Measurements from ENCODE around the gene AHI1.

Gene AHI1

GRCh38 chr6:135438907-135439535 lies 58.5 kb downstream of the AHI1 start:
- TF ChIP-seq EZH2 (IDR thresholded peaks at IDR 0.05; ENCODE audit: borderline replicate concordance, low read depth, low read length, severe bottlenecking) (no peak), CTCF (IDR thresholded peaks at IDR 0.05; ENCODE audit: borderline replicate concordance, extremely low read depth, low read length, poor library complexity, severe bottlenecking) (peak; percentile 86)
- peaks cover 13% of the 10 kb centered on the region for H3K4me1 ChIP-seq (ENCODE audit: insufficient read depth, low read length)
- no peak overlapping the region for H3K4me3 ChIP-seq (ENCODE audit: low read depth in 1 of 2, low read length in 2 of 2)
- no peak overlapping the region for H3K9ac ChIP-seq (ENCODE audit: low read depth, low read length)
- peak overlapping the region; percentile 0; the same call in 1 of the 2 replicates for H3K4me2 ChIP-seq (ENCODE audit: insufficient read depth, low read length)
- H3K79me2 ChIP-seq (ENCODE audit: insufficient read depth, low read length) = no peaks in the 10 kb centered on the region
- H3K9me3 ChIP-seq (ENCODE audit: insufficient read depth, low read length, severe bottlenecking) = no peaks in the 10 kb centered on the region
- DNase-seq (no peak), ATAC-seq (ENCODE audit: insufficient read depth, low read depth) (peak; percentile 91)
- H4K20me1 ChIP-seq (ENCODE audit: insufficient read depth, low read length) = no peaks in the 10 kb centered on the region
- no peak overlapping the region for H2AFZ ChIP-seq (ENCODE audit: low read depth, low read length)
- H3K27me3 ChIP-seq (ENCODE audit: insufficient read depth, low read length, poor library complexity) = no peaks in the 10 kb centered on the region
- H3K36me3 ChIP-seq (ENCODE audit: insufficient read depth, low read length) = no peaks in the 10 kb centered on the region; the same call in 1 of the 2 replicates
- no peak overlapping the region for H3K27ac ChIP-seq (ENCODE audit: low read length)

GRCh38 chr6:135434991-135435390 lies 62.5 kb downstream of the AHI1 start:
- Histone ChIP-seq H3K9me3 (ENCODE audit: insufficient read depth, low read length, severe bottlenecking) (no peaks in the 10 kb centered on the region), H3K27me3 (ENCODE audit: insufficient read depth, low read length, poor library complexity) (no peaks in the 10 kb centered on the region), H3K27ac (ENCODE audit: low read length) (no peak overlapping the region), H3K4me2 (ENCODE audit: insufficient read depth, low read length) (no peak overlapping the region), H2AFZ (ENCODE audit: low read depth, low read length) (no peak overlapping the region), H3K4me1 (ENCODE audit: insufficient read depth, low read length) (peaks cover 13% of the 10 kb centered on the region), H3K79me2 (ENCODE audit: insufficient read depth, low read length) (no peaks in the 10 kb centered on the region), H3K9ac (ENCODE audit: low read depth, low read length) (no peak overlapping the region), H3K4me3 (ENCODE audit: low read depth in 1 of 2, low read length in 2 of 2) (no peak overlapping the region), H3K36me3 (ENCODE audit: insufficient read depth, low read length) (no peaks in the 10 kb centered on the region; the same call in 1 of the 2 replicates), H4K20me1 (ENCODE audit: insufficient read depth, low read length) (no peaks in the 10 kb centered on the region)
- ATAC-seq (ENCODE audit: insufficient read depth, low read depth) (no peak), DNase-seq (no peak)
- no peak for TF ChIP-seq EZH2 (IDR thresholded peaks at IDR 0.05; ENCODE audit: borderline replicate concordance, low read depth, low read length, severe bottlenecking)
- no peak for TF ChIP-seq CTCF (IDR thresholded peaks at IDR 0.05; ENCODE audit: borderline replicate concordance, extremely low read depth, low read length, poor library complexity, severe bottlenecking)

GRCh38 chr6:135434095-135434494 lies 63.4 kb downstream of the AHI1 start:
- no peak for DNase-seq
- Histone ChIP-seq H3K27ac (ENCODE audit: low read length) (no peak overlapping the region), H3K36me3 (ENCODE audit: insufficient read depth, low read length) (no peaks in the 10 kb centered on the region; the same call in 1 of the 2 replicates), H4K20me1 (ENCODE audit: insufficient read depth, low read length) (no peaks in the 10 kb centered on the region), H3K4me2 (ENCODE audit: insufficient read depth, low read length) (no peak overlapping the region), H3K9me3 (ENCODE audit: insufficient read depth, low read length, severe bottlenecking) (no peaks in the 10 kb centered on the region), H3K79me2 (ENCODE audit: insufficient read depth, low read length) (no peaks in the 10 kb centered on the region), H3K4me3 (ENCODE audit: low read depth in 1 of 2, low read length in 2 of 2) (no peak overlapping the region), H3K27me3 (ENCODE audit: insufficient read depth, low read length, poor library complexity) (no peaks in the 10 kb centered on the region), H3K4me1 (ENCODE audit: insufficient read depth, low read length) (peaks cover 8% of the 10 kb centered on the region), H2AFZ (ENCODE audit: low read depth, low read length) (no peak overlapping the region), H3K9ac (ENCODE audit: low read depth, low read length) (no peak overlapping the region)
- no peak for ATAC-seq (ENCODE audit: insufficient read depth, low read depth)
- TF ChIP-seq CTCF (IDR thresholded peaks at IDR 0.05; ENCODE audit: borderline replicate concordance, extremely low read depth, low read length, poor library complexity, severe bottlenecking) (no peak), EZH2 (IDR thresholded peaks at IDR 0.05; ENCODE audit: borderline replicate concordance, low read depth, low read length, severe bottlenecking) (no peak)
